Activated B cell treated with CpG ODN at 0.5 μM for 24 hours (primary cell): ENCODE data around the gene FOXD4L5. TPM values are rescaled to one million over a fixed set of nuclear protein-coding genes. Genes with fewer than 3 reads are reported as not detected.
"Not testable (repeated sequence)": the region's sequence is repeated elsewhere in the genome, so short reads cannot be mapped to it uniquely, and the experiment has no call there.

ENCODE experiments used
- ATAC-seq: fragments of 200-7000 bp; cut with Tn5 transposase; one replicate; pipeline ENCODE4 v1.10.0; 2021; ENCODE audit warnings: low read depth, mild to moderate bottlenecking, moderate library complexity
- CTCF ChIA-PET: fragments of 350-600 bp; sonication (Branson Sonifier 250); formaldehyde crosslinking; loops from one replicate; lab custom pipeline; 2021; ENCODE audit warnings: antibody characterized with exemption; lab: Charles Lee
- POLR2A ChIA-PET: fragments of 350-600 bp; sonication (Branson Sonifier 250); formaldehyde crosslinking; loops from one replicate; lab custom pipeline; 2021; ENCODE audit warnings: antibody characterized with exemption; lab: Charles Lee
- DNase-seq: peaks from one replicate; pipeline ENCODE4 v3.0.0; 2022
- H3K27ac Mint-ChIP-seq: one replicate; pipeline ENCODE4 v1.8.0; 2020; ENCODE audit warnings: mixed read lengths
- H3K27me3 Mint-ChIP-seq: one replicate; pipeline ENCODE4 v1.8.0; 2021; ENCODE audit warnings: mixed read lengths
- H3K36me3 Mint-ChIP-seq: one replicate; pipeline ENCODE4 v1.8.0; 2021; ENCODE audit warnings: low read depth, mixed read lengths
- H3K4me1 Mint-ChIP-seq: one replicate; pipeline ENCODE4 v1.8.0; 2021; ENCODE audit warnings: mixed read lengths
- H3K4me3 Mint-ChIP-seq: one replicate; pipeline ENCODE4 v1.8.0; 2020; ENCODE audit warnings: mild to moderate bottlenecking, mixed read lengths
- H3K9me3 Mint-ChIP-seq: one replicate; pipeline ENCODE4 v1.8.0; 2020; ENCODE audit warnings: mixed read lengths
- intact Hi-C: fragments of 100-400 bp; cut with micrococcal nuclease; formaldehyde crosslinking; loops from one replicate; pipeline ENCODE4 v1.15.1; 2024
- total RNA-seq: library from RNA; stranded (reverse); gene quantifications from 2 replicates; pipeline ENCODE4 v1.2.3, GENCODE V29; 2022

The FOXD4L5 gene
- 0.49 and 0.75 TPM in 2 replicates for total RNA-seq

- H3K4me1 Mint-ChIP-seq, H3K27ac Mint-ChIP-seq, H3K27me3 Mint-ChIP-seq, CTCF ChIA-PET, H3K9me3 Mint-ChIP-seq, H3K4me3 Mint-ChIP-seq, ATAC-seq, DNase-seq, intact Hi-C loops, H3K36me3 Mint-ChIP-seq: not testable (repeated sequence)
- POLR2A ChIA-PET, result interaction anchor here (0.7 kb wide), 1 partner anchor 450 kb away, joined by 3 read pairs; no protein-coding TSS in a partner anchor
These were observed at the start of gene FOXD4L5 for GRCh38 chr9:65285109-65285508. Gene FOXD4L5 (minus strand): TSS chr9:65285209. CDS start chr9:65284377, 832 bp downstream.

- H3K36me3 Mint-ChIP-seq, ATAC-seq, H3K27me3 Mint-ChIP-seq, H3K4me3 Mint-ChIP-seq, H3K27ac Mint-ChIP-seq, H3K9me3 Mint-ChIP-seq, DNase-seq, POLR2A ChIA-PET, H3K4me1 Mint-ChIP-seq, CTCF ChIA-PET, intact Hi-C loops: not testable (repeated sequence)
These were observed 1.1 kb downstream of the FOXD4L5 start for GRCh38 chr9:65283943-65284342.

- H3K4me1 Mint-ChIP-seq, DNase-seq, ATAC-seq, H3K27me3 Mint-ChIP-seq, H3K36me3 Mint-ChIP-seq, CTCF ChIA-PET, H3K9me3 Mint-ChIP-seq, POLR2A ChIA-PET, H3K4me3 Mint-ChIP-seq, H3K27ac Mint-ChIP-seq, intact Hi-C loops: not testable (repeated sequence)
These were observed 2.0 kb downstream of the FOXD4L5 start for GRCh38 chr9:65282976-65283375.
